C4-2B (cell line): ENCODE results near the gene SLC39A11.

Source experiments
- ZFX ChIP-seq: fragments of 450-650 bp; IDR thresholded peaks from 2 replicates; pipeline ENCODE4 v1.6.1; 2017
- TF ChIP-seq, protein P1 (sequence below): fragments of 450-650 bp; conservative IDR thresholded peaks from 2 replicates; pipeline ENCODE4 v1.5.1; 2017; ENCODE audit warnings: mild to moderate bottlenecking

- TF ChIP-seq, protein P1, sequence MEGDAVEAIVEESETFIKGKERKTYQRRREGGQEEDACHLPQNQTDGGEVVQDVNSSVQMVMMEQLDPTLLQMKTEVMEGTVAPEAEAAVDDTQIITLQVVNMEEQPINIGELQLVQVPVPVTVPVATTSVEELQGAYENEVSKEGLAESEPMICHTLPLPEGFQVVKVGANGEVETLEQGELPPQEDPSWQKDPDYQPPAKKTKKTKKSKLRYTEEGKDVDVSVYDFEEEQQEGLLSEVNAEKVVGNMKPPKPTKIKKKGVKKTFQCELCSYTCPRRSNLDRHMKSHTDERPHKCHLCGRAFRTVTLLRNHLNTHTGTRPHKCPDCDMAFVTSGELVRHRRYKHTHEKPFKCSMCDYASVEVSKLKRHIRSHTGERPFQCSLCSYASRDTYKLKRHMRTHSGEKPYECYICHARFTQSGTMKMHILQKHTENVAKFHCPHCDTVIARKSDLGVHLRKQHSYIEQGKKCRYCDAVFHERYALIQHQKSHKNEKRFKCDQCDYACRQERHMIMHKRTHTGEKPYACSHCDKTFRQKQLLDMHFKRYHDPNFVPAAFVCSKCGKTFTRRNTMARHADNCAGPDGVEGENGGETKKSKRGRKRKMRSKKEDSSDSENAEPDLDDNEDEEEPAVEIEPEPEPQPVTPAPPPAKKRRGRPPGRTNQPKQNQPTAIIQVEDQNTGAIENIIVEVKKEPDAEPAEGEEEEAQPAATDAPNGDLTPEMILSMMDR: no peak
- no peak for TF ChIP-seq ZFX
Measured at GRCh38 chr17:72683506-72684404, 408.7 kb downstream of the SLC39A11 start.
